Osteocyte (in vitro differentiated cells): ENCODE measurements around the gene ZNF292. TPM values are rescaled to one million over a fixed set of nuclear protein-coding genes. Genes with fewer than 3 reads are reported as not detected.

Experiments
- DNase-seq: peaks from one replicate; pipeline ENCODE4 v3.0.0; 2021; ENCODE audit warnings: mixed read lengths; ENCODE audit not compliant: unreplicated experiment; ENCODE audit errors: extremely low spot score
- H3K27ac Mint-ChIP-seq: one replicate; pipeline ENCODE4 v1.8.0; 2021; ENCODE audit warnings: mild to moderate bottlenecking, mixed read lengths; ENCODE audit not compliant: unreplicated experiment
- H3K27me3 Mint-ChIP-seq: one replicate; pipeline ENCODE4 v1.8.0; 2021; ENCODE audit warnings: mixed read lengths; ENCODE audit not compliant: unreplicated experiment
- H3K36me3 Mint-ChIP-seq: one replicate; pipeline ENCODE4 v1.8.0; 2021; ENCODE audit warnings: mixed read lengths; ENCODE audit not compliant: unreplicated experiment
- H3K4me1 Mint-ChIP-seq: one replicate; pipeline ENCODE4 v1.8.0; 2021; ENCODE audit warnings: mixed read lengths; ENCODE audit not compliant: unreplicated experiment
- H3K4me3 Mint-ChIP-seq: one replicate; pipeline ENCODE4 v1.8.0; 2021; ENCODE audit warnings: mild to moderate bottlenecking, moderate library complexity, mixed read lengths; ENCODE audit not compliant: unreplicated experiment
- H3K9me3 Mint-ChIP-seq: one replicate; pipeline ENCODE4 v1.8.0; 2021; ENCODE audit warnings: mixed read lengths; ENCODE audit not compliant: unreplicated experiment
- CTCF ChIP-seq: fragments of 200-600 bp; sonication (generic); IDR thresholded peaks from 2 replicates; pipeline ENCODE4 v1.5.0; 2021; ENCODE audit warnings: antibody characterized with exemption, mild to moderate bottlenecking, moderate library complexity
- total RNA-seq: library from RNA; stranded (reverse); gene quantifications from 2 replicates; pipeline ENCODE4 v1.2.1, GENCODE V29; 2021

The ZNF292 gene
- total RNA-seq, 1 donor from 2014 or later, result 38.8 TPM

DNA sequence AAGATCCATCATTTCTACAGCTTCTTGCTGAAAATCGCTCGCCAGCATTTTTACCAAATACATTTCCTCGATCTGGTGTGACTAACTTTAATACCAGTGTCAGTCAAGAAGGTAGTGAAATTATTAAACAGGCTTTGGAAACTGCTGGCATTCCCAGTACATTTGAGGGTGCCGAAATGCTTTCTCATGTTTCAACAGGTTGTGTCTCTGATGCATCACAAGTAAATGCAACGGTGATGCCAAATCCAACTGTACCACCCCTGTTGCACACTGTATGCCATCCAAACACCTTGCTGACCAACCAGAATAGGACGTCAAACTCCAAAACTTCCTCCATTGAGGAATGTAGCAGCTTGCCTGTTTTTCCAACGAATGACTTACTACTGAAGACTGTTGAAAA lies 102.6 kb downstream of the ZNF292 start:
- Mint-ChIP-seq H3K27me3 (no peaks in the 10 kb centered on the region), H3K36me3 (peaks cover 56% of the 10 kb centered on the region), H3K9me3 (peaks cover 11% of the 10 kb centered on the region), H3K4me1 (no peaks in the 10 kb centered on the region), H3K27ac (no peak overlapping the region), H3K4me3 (no peak overlapping the region)
- TF ChIP-seq CTCF, result no peak
- DNase-seq, result no peak

- Mint-ChIP-seq H3K36me3 (peaks cover 46% of the 10 kb centered on the region), H3K9me3 (peaks cover 11% of the 10 kb centered on the region), H3K27ac (no peak overlapping the region), H3K27me3 (no peaks in the 10 kb centered on the region), H3K4me1 (no peaks in the 10 kb centered on the region), H3K4me3 (no peak overlapping the region)
- no peak for TF ChIP-seq CTCF
- no peak for DNase-seq
These were observed 104.4 kb downstream of the ZNF292 start for GRCh38 chr6:87259791-87260190.

GRCh38 chr6:87261534-87261933 lies 106.2 kb downstream of the ZNF292 start:
- Mint-ChIP-seq H3K27me3 (no peaks in the 10 kb centered on the region), H3K4me1 (no peaks in the 10 kb centered on the region), H3K4me3 (no peak overlapping the region), H3K9me3 (peaks cover 10% of the 10 kb centered on the region), H3K36me3 (peaks cover 34% of the 10 kb centered on the region), H3K27ac (no peak overlapping the region)
- no peak for TF ChIP-seq CTCF
- no peak for DNase-seq

GRCh38 chr6:87264481-87264880 lies 109.1 kb downstream of the ZNF292 start:
- Mint-ChIP-seq H3K27ac (no peak overlapping the region), H3K4me1 (no peaks in the 10 kb centered on the region), H3K4me3 (no peak overlapping the region), H3K27me3 (no peaks in the 10 kb centered on the region), H3K9me3 (peaks cover 3% of the 10 kb centered on the region), H3K36me3 (peaks cover 12% of the 10 kb centered on the region)
- DNase-seq, result no peak
- no peak for TF ChIP-seq CTCF

DNA sequence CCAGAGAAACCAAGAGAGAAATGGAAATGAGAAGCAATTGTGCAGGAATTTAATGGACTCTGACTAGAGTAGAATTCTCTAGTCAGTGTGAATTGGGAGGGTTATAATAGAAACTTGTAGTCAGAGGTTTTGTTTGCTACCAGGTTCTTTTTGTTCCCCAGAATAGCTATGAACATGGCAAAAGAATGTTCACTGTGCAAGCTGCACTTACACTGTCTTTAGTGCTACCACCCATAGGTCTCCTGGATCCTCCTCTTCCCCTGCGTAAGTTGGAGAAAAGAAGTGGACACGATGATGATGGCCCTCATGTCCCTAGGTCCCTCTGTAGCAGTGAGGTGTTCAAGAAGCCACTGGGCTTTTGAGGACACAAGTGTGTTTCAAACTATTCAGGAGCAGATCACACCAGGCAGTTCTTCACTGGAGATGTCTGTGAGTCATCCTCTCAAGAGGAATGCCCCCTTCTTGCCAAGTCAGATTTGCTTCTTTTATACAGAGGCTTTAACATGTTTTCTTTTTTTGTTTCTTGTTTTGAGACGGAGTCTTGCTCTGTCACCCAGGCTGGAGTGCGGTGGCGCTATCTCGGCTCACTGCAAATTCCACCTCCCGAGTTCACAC lies 119.4 kb downstream of the ZNF292 start:
- no peak overlapping the region for H3K27ac Mint-ChIP-seq
- no peak overlapping the region for H3K4me3 Mint-ChIP-seq
- DNase-seq, result no peak
- no peaks in the 10 kb centered on the region for H3K4me1 Mint-ChIP-seq
- no peaks in the 10 kb centered on the region for H3K9me3 Mint-ChIP-seq
- H3K36me3 Mint-ChIP-seq, result no peaks in the 10 kb centered on the region
- TF ChIP-seq CTCF, result no peak
- H3K27me3 Mint-ChIP-seq, result no peaks in the 10 kb centered on the region
